ENCODE results near the gene LENG8.

DNA sequence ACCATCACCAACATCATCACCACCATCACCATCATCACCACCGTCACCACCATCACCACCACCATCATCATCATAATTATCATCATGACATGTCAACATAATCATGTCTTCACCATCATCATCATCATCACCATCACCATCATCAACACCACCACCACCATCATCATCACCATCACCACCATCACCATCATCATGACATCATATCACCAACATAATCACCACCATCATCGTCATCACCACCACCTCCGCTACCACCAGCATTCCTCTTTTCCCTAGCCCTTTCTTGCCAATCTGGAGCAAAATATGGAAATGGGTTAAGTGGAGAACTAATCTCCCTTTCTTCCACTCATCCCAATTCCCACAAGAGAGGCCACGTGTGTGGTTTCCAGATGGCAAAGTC lies 34.8 kb upstream of the LENG8 start:
- TF ChIP-seq, protein P1, sequence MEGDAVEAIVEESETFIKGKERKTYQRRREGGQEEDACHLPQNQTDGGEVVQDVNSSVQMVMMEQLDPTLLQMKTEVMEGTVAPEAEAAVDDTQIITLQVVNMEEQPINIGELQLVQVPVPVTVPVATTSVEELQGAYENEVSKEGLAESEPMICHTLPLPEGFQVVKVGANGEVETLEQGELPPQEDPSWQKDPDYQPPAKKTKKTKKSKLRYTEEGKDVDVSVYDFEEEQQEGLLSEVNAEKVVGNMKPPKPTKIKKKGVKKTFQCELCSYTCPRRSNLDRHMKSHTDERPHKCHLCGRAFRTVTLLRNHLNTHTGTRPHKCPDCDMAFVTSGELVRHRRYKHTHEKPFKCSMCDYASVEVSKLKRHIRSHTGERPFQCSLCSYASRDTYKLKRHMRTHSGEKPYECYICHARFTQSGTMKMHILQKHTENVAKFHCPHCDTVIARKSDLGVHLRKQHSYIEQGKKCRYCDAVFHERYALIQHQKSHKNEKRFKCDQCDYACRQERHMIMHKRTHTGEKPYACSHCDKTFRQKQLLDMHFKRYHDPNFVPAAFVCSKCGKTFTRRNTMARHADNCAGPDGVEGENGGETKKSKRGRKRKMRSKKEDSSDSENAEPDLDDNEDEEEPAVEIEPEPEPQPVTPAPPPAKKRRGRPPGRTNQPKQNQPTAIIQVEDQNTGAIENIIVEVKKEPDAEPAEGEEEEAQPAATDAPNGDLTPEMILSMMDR (IDR thresholded peaks at IDR 0.05): no peak
- no peak for TF ChIP-seq POLR2A (IDR thresholded peaks at IDR 0.05)
